Esophagus squamous epithelium (tissue), 4 donors: ENCODE results near the gene HDHD2.
"Not testable (repeated sequence)": the region's sequence is repeated elsewhere in the genome, so short reads cannot be mapped to it uniquely, and the experiment has no call there.

Experiments
- CTCF ChIP-seq, 6 experiments: fragments of 450-650 bp in 4 of 6; fragments of 200-600 bp in 2 of 6; sonication (generic) in 2 of 6; IDR thresholded peaks; one replicate each; pipeline ENCODE4 v1.5.1; 2016 to 2019; ENCODE audit warnings: antibody characterized with exemption in 6 of 6, mild to moderate bottlenecking in 4 of 6, moderate library complexity in 4 of 6
- POLR2A ChIP-seq, 4 donors: fragments of 450-650 bp; IDR thresholded peaks; one replicate each; pipeline ENCODE4 v1.6.1; 2017; ENCODE audit warnings: antibody characterized with exemption in 4 of 4, mild to moderate bottlenecking in 4 of 4, moderate library complexity in 3 of 4

GRCh38 chr18:47158404-47158803, 8.1 kb upstream of the HDHD2 start:
- TF ChIP-seq POLR2A, CTCF (IDR thresholded peaks at IDR 0.05): not testable (repeated sequence)
